GM19351 (cell line): ENCODE data around the gene KCNQ2.

Experiments
- ATAC-seq: cut with Tn5 transposase; IDR thresholded peaks from one replicate; pipeline ENCODE4 v1.9.1; 2021; ENCODE audit warnings: mild to moderate bottlenecking, moderate library complexity; ENCODE audit not compliant: unreplicated experiment

Gene KCNQ2

GRCh38 chr20:63439866-63440265, 32.6 kb downstream of the KCNQ2 start:
- ATAC-seq: no peak

GRCh38 chr20:63438121-63438520, 34.3 kb downstream of the KCNQ2 start:
- ATAC-seq: no peak

GRCh38 chr20:63435552-63435951, 36.9 kb downstream of the KCNQ2 start:
- no peak for ATAC-seq

- no peak for ATAC-seq
Observed at GRCh38 chr20:63434599-63435378, 37.7 kb downstream of the KCNQ2 start.

- no peak for ATAC-seq
Observed at GRCh38 chr20:63433756-63434531, 38.5 kb downstream of the KCNQ2 start.

GRCh38 chr20:63433351-63433750, 39.1 kb downstream of the KCNQ2 start:
- no peak for ATAC-seq

- no peak for ATAC-seq
Observed at GRCh38 chr20:63432577-63433325, 39.7 kb downstream of the KCNQ2 start.

- no peak for ATAC-seq
Observed at GRCh38 chr20:63431944-63432343, 40.5 kb downstream of the KCNQ2 start.

GRCh38 chr20:63430891-63431290, 41.6 kb downstream of the KCNQ2 start:
- no peak for ATAC-seq

- no peak for ATAC-seq
Observed at GRCh38 chr20:63429992-63430391, 42.5 kb downstream of the KCNQ2 start.

- ATAC-seq: no peak
Observed at GRCh38 chr20:63428906-63429575, 43.4 kb downstream of the KCNQ2 start.

- no peak for ATAC-seq
Observed at GRCh38 chr20:63427724-63428330, 44.6 kb downstream of the KCNQ2 start.

- ATAC-seq: no peak
Observed at GRCh38 chr20:63427206-63427605, 45.2 kb downstream of the KCNQ2 start.

- no peak for ATAC-seq
Observed at GRCh38 chr20:63425846-63426485, 46.5 kb downstream of the KCNQ2 start.

GRCh38 chr20:63424613-63425012, 47.8 kb downstream of the KCNQ2 start:
- ATAC-seq: no peak

- ATAC-seq: no peak
Observed at GRCh38 chr20:63423751-63424150, 48.7 kb downstream of the KCNQ2 start.

GRCh38 chr20:63422653-63423052, 49.8 kb downstream of the KCNQ2 start:
- ATAC-seq: no peak

GRCh38 chr20:63421913-63422312, 50.5 kb downstream of the KCNQ2 start:
- ATAC-seq: no peak

GRCh38 chr20:63421094-63421692, 51.3 kb downstream of the KCNQ2 start:
- ATAC-seq: no peak
